IMR-90 (cell line): ENCODE data around the gene SLC26A4. TPM values are rescaled to one million over a fixed set of nuclear protein-coding genes. Genes with fewer than 3 reads are reported as not detected.
A peak's percentile ranks its signal among the peaks of the same experiment; 100 is the strongest.

Source experiments
- ATAC-seq: fragments of 200-7000 bp; cut with Tn5 transposase; 2 replicates; pipeline ENCODE4 v1.9.1; 2020; ENCODE audit warnings: low read depth, mild to moderate bottlenecking, moderate library complexity
- BruUV-seq: library from RNA; stranded (reverse); fragments of 400-500 nt; replicated peaks from 2 replicates; lab custom pipeline; 2021; lab: Mats Ljungman, UMichigan
- CTCF ChIA-PET: fragments of 300-600 bp; formaldehyde crosslinking; extraction: SDS; loops from one replicate; lab custom pipeline; 2021; ENCODE audit warnings: antibody characterized with exemption; lab: Yijun Ruan, JAX
- POLR2A ChIA-PET: fragments of 300-600 bp; sonication (Branson Sonifier 250); formaldehyde crosslinking; loops from one replicate; lab custom pipeline; 2022; ENCODE audit warnings: antibody characterized with exemption; ENCODE audit not compliant: unreplicated experiment; lab: Charles Lee
- DNase-seq: peaks from one replicate; pipeline ENCODE4 v3.0.0; 2013
- H2AFZ ChIP-seq: replicated peaks from 2 replicates; pipeline ENCODE3; 2013; ENCODE audit warnings: low read length, mild to moderate bottlenecking; ENCODE audit not compliant: poor library complexity
- H2AK5ac ChIP-seq: 2 replicates; pipeline ENCODE4 v1.6.1; 2013; ENCODE audit warnings: low read depth, low read length, inconsistent platforms
- H2AK9ac ChIP-seq: replicated peaks from 2 replicates; pipeline ENCODE3; 2013; ENCODE audit warnings: mild to moderate bottlenecking, low read depth, low read length, moderate library complexity; ENCODE audit not compliant: poor library complexity
- H2BK120ac ChIP-seq: 2 replicates; pipeline ENCODE4 v1.6.1; 2013; ENCODE audit warnings: low read depth, low read length, inconsistent platforms
- H2BK15ac ChIP-seq: 3 replicates; pipeline ENCODE4 v1.6.1; 2013; ENCODE audit warnings: low read depth, low read length, inconsistent platforms
- H2BK20ac ChIP-seq: 2 replicates; pipeline ENCODE4 v1.6.1; 2013; ENCODE audit warnings: low read depth, mild to moderate bottlenecking, inconsistent platforms, low read length, moderate library complexity
- H2BK5ac ChIP-seq: 2 replicates; pipeline ENCODE4 v1.6.1; 2013; ENCODE audit warnings: mild to moderate bottlenecking, low read depth, low read length, inconsistent platforms; ENCODE audit not compliant: poor library complexity, severe bottlenecking
- H3K14ac ChIP-seq: replicated peaks from 2 replicates; pipeline ENCODE4 v1.6.1; 2013; ENCODE audit warnings: low read depth, low read length, inconsistent platforms
- H3K18ac ChIP-seq: 2 replicates; pipeline ENCODE4 v1.6.1; 2013; ENCODE audit warnings: low read depth, low read length, control low read depth
- H3K23ac ChIP-seq: 2 replicates; pipeline ENCODE4 v1.6.1; 2013; ENCODE audit warnings: low read depth, low read length, inconsistent platforms
- H3K27ac ChIP-seq: 2 replicates; pipeline ENCODE4 v1.5.1; 2013; ENCODE audit warnings: mild to moderate bottlenecking, control low read depth, low read length; ENCODE audit not compliant: insufficient read depth
- H3K27me3 ChIP-seq: 2 replicates; pipeline ENCODE4 v1.6.1; 2013; ENCODE audit warnings: low read length; ENCODE audit not compliant: control insufficient read depth, insufficient read depth
- H3K36me3 ChIP-seq: 2 replicates; pipeline ENCODE4 v1.6.1; 2013; ENCODE audit warnings: low read length, mixed read lengths; ENCODE audit not compliant: control insufficient read depth, insufficient read depth
- H3K4ac ChIP-seq: 2 replicates; pipeline ENCODE4 v1.6.1; 2013; ENCODE audit warnings: low read depth, low read length, inconsistent platforms
- H3K4me1 ChIP-seq: 2 replicates; pipeline ENCODE4 v1.6.1; 2013; ENCODE audit warnings: low read length, mixed read lengths; ENCODE audit not compliant: control insufficient read depth, insufficient read depth
- H3K4me2 ChIP-seq: 2 replicates; pipeline ENCODE4 v1.6.1; 2013; ENCODE audit warnings: low read depth, mild to moderate bottlenecking, control low read depth, low read length, moderate library complexity
- H3K4me3 ChIP-seq: 2 replicates; pipeline ENCODE4 v1.5.1; 2013; ENCODE audit warnings: low read depth, mild to moderate bottlenecking, control low read depth, low read length, moderate library complexity; ENCODE audit not compliant: insufficient read depth
- H3K56ac ChIP-seq: 2 replicates; pipeline ENCODE4 v1.6.1; 2013; ENCODE audit warnings: low read length, inconsistent platforms; ENCODE audit not compliant: insufficient read depth; ENCODE audit errors: extremely low read depth
- H3K79me1 ChIP-seq, 2 experiments: 2 replicates each; pipeline ENCODE4 v1.6.1; 2013; ENCODE audit warnings: low read length in 2 of 2, inconsistent platforms in 1 of 2, low read depth in 1 of 2
- H3K9ac ChIP-seq: 2 replicates; pipeline ENCODE4 v1.6.1; 2013; ENCODE audit warnings: low read depth, low read length, control low read depth
- H3K9me1 ChIP-seq: 2 replicates; pipeline ENCODE4 v1.6.1; 2013; ENCODE audit warnings: low read length, inconsistent platforms; ENCODE audit not compliant: insufficient read depth
- H3K9me3 ChIP-seq: 2 replicates; pipeline ENCODE4 v1.6.1; 2013; ENCODE audit warnings: low read length; ENCODE audit not compliant: control insufficient read depth, insufficient read depth
- H4K20me1 ChIP-seq: 2 replicates; pipeline ENCODE4 v1.6.1; 2013; ENCODE audit warnings: low read length, inconsistent platforms; ENCODE audit not compliant: insufficient read depth
- H4K5ac ChIP-seq: 2 replicates; pipeline ENCODE4 v1.6.1; 2013; ENCODE audit warnings: mild to moderate bottlenecking, low read depth, low read length, control low read depth
- H4K8ac ChIP-seq, 2 experiments: 2 replicates each; pipeline ENCODE4 v1.6.1; 2013; ENCODE audit warnings: low read depth in 2 of 2, low read length in 2 of 2, control low read depth in 1 of 2, inconsistent platforms in 1 of 2
- H4K91ac ChIP-seq: 2 replicates; pipeline ENCODE4 v1.6.1; 2013; ENCODE audit warnings: low read depth, low read length, inconsistent platforms; ENCODE audit not compliant: insufficient read depth
- BHLHE40 ChIP-seq: fragments of 150-350 bp; IDR thresholded peaks from 2 replicates; pipeline ENCODE4 v1.6.1; 2016; ENCODE audit warnings: mild to moderate bottlenecking, low read depth, low read length
- CEBPB ChIP-seq: IDR thresholded peaks from 2 replicates; pipeline ENCODE4 v1.6.1; 2012; ENCODE audit warnings: low read depth, low read length, improper control_type of control experiment
- CHD1 ChIP-seq: IDR thresholded peaks from 2 replicates; pipeline ENCODE4 v1.6.1; 2012; ENCODE audit warnings: low read depth, low read length, improper control_type of control experiment
- FOS ChIP-seq: fragments of 150-350 bp; IDR thresholded peaks from 2 replicates; pipeline ENCODE4 v1.6.1; 2016; ENCODE audit warnings: low read depth, low read length
- MAFK ChIP-seq: IDR thresholded peaks from 2 replicates; pipeline ENCODE4 v1.6.1; 2012; ENCODE audit warnings: low read depth, low read length, improper control_type of control experiment
- MAZ ChIP-seq: IDR thresholded peaks from 2 replicates; pipeline ENCODE4 v1.6.1; 2012; ENCODE audit warnings: low read depth, mild to moderate bottlenecking, low read length, improper control_type of control experiment, moderate library complexity, borderline replicate concordance
- MXI1 ChIP-seq: IDR thresholded peaks from 2 replicates; pipeline ENCODE4 v1.6.1; 2012; ENCODE audit warnings: low read depth, mild to moderate bottlenecking, low read length, moderate library complexity, borderline replicate concordance
- NFE2L2 ChIP-seq: fragments of 150-350 bp; IDR thresholded peaks from 2 replicates; pipeline ENCODE4 v1.6.1; 2016; ENCODE audit warnings: low read depth, mild to moderate bottlenecking, low read length
- POLR2A ChIP-seq: IDR thresholded peaks from 2 replicates; pipeline ENCODE4 v1.6.1; 2012; ENCODE audit warnings: mild to moderate bottlenecking, low read depth, low read length
- RAD21 ChIP-seq: IDR thresholded peaks from 2 replicates; pipeline ENCODE4 v1.6.1; 2012; ENCODE audit warnings: low read length, improper control_type of control experiment
- RCOR1 ChIP-seq: IDR thresholded peaks from 2 replicates; pipeline ENCODE4 v1.6.1; 2012; ENCODE audit warnings: mild to moderate bottlenecking, low read length, improper control_type of control experiment; ENCODE audit not compliant: insufficient replicate concordance
- RFX5 ChIP-seq: IDR thresholded peaks from 2 replicates; pipeline ENCODE4 v1.8.0; 2012; ENCODE audit warnings: low read depth, mild to moderate bottlenecking, low read length, moderate library complexity
- SMC3 ChIP-seq: fragments of 150-350 bp; IDR thresholded peaks from 2 replicates; pipeline ENCODE4 v1.6.1; 2016; ENCODE audit warnings: low read depth, mild to moderate bottlenecking, antibody characterized with exemption, low read length, moderate library complexity
- WGBS, 2 experiments: methylation state at CpG; one replicate each; pipeline versions ENCODE4 v1.1.5 to v1.1.7; 2013; ENCODE audit warnings: missing lambda C conversion rate in 2 of 2; ENCODE audit not compliant: insufficient read length in 1 of 2; ENCODE audit errors: extremely low coverage in 2 of 2; 5-methylcytosine and 5-hydroxymethylcytosine counted together
- dilution Hi-C: fragments of 300-500 bp; cut with HindIII; formaldehyde crosslinking; loops from one replicate; pipeline ENCODE4 v1.14.3; 2018; ENCODE audit warnings: low sequenced_read_pairs; ENCODE audit not compliant: unreplicated experiment
- in situ Hi-C: fragments of 300-500 bp; cut with MboI; formaldehyde crosslinking; loops from 3 replicates; pipeline ENCODE4 v1.14.3; 2019; ENCODE audit warnings: low sequenced_read_pairs, inconsistent platforms, mixed read lengths
- intact Hi-C: fragments of 100-400 bp; cut with micrococcal nuclease; formaldehyde crosslinking; loops from 2 replicates; pipeline ENCODE4 v1.10.0; 2022
- polyA plus RNA-seq, 3 experiments: library from polyadenylated mRNA; depleted of rRNA; stranded (reverse); fragments of >200 nt; gene quantifications; 2 replicates each; pipeline ENCODE4 v1.2.3, GENCODE V29; 2012; ENCODE audit warnings: low replicate concordance in 1 of 3
- total RNA-seq: library from RNA; depleted of rRNA; stranded (reverse); fragments of >200 nt; gene quantifications from 2 replicates; pipeline ENCODE4 v1.2.3, GENCODE V29; 2012
- TF ChIP-seq, protein P1 (sequence below): conservative IDR thresholded peaks from 2 replicates; pipeline ENCODE4 v1.5.1; 2012; ENCODE audit warnings: mild to moderate bottlenecking, low read depth, low read length, improper control_type of control experiment
- TF ChIP-seq, protein P2 (sequence below): fragments of 150-350 bp; IDR thresholded peaks from 2 replicates; pipeline ENCODE4 v1.6.1; 2017; ENCODE audit warnings: mild to moderate bottlenecking, antibody characterized with exemption, low read length, low read depth

The SLC26A4 gene
- total and polyA plus RNA-seq, 2 of the 4 experiments (the other 2 are of a cell fraction): 0.09 to 1.1 TPM

DNA sequence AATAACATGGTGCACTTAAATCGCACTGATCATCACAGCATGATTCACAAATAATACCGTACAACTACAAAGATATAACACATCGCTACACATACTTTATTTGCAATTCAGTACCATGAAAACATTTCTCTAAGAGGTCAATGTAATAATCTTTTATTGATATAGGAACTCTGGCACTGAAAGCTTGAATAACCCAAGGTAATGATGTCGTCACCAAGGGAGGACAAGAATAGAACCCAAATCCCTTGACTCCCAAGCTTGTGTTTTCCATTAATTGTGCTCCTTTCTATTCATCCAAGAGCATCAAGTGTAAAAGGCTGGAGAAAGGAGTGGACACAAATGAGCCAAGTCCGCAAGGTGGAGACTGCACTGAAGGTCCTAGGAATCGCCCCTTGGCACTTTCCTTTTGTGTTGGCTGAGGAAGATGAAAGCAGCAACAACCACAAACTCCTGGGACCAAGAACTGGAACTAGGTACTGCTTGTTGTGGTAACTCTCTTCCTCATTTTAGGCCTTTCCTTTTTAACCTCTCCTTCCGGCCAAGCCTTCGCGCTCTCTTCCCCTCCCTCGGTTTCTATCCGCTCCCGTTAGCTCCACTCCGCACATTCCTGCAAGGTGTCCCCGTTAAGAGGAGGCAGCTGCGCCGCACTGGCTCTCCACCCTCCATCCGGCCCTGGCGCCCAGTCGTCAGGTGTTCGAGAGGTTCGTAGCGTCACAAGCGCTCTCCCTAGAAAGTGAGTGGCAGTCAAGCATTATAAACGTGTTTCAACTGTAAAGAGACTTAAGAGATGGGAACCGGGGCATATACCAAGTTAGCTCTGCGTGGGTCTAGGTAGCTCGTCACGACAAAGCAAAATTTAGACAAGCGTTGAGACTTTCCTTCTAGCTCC lies 82.3 kb downstream of the SLC26A4 start:
- H3K14ac ChIP-seq: peak overlapping the region; percentile 86
- peak overlapping the region; percentile 96 for H3K23ac ChIP-seq
- peak overlapping the region; percentile 88 for H3K4ac ChIP-seq
- H2BK15ac ChIP-seq: peak overlapping the region; percentile 69; the same call in 2 of the 3 replicates
- WGBS, 2 experiments: 2% methylated on average over 13 of the region's 29 CpGs; no CpG with 5 or more reads in 1 of the 2 experiments
- H3K4me3 ChIP-seq: peak overlapping the region; percentile 54
- H4K5ac ChIP-seq: peak overlapping the region; percentile 93
- peaks cover 11 to 20% of the 10 kb centered on the region in 2 experiments; a peak in 3 of 4 replicates for H3K79me1 ChIP-seq
- dilution Hi-C loops (no loop called here), intact Hi-C loops (loop anchor here (1.0 to 5.0 kb wide), 4 partner anchors 131 to 404 kb away; partner anchors contain the start of gene BCAP29), in situ Hi-C loops (loop anchor here (10.0 to 25.0 kb wide), 2 partner anchors 132 to 394 kb away; partner anchors contain the start of gene LAMB4)
- peak overlapping the region; percentile 82 for H2BK120ac ChIP-seq
- peaks cover 10% of the 10 kb centered on the region for H3K9me1 ChIP-seq
- H2AK5ac ChIP-seq: 0 out of 2 replicates have a peak overlapping the region, but pooled peaks have one; percentile 1
- H3K27me3 ChIP-seq: no peaks in the 10 kb centered on the region
- DNase-seq (no peak), ATAC-seq (peak; percentile 17)
- peaks cover 8% of the 10 kb centered on the region for H3K4me1 ChIP-seq
- peaks cover 24% of the 10 kb centered on the region; the same call in 1 of the 2 replicates for H4K20me1 ChIP-seq
- H3K9ac ChIP-seq: peak overlapping the region; percentile 68
- POLR2A ChIA-PET: no interaction called here
- BruUV-seq: no TSS peak
- H3K56ac ChIP-seq: peak overlapping the region; percentile 46; the same call in 1 of the 2 replicates
- H3K27ac ChIP-seq: peak overlapping the region; percentile 60
- H4K8ac ChIP-seq: peak overlapping the region; percentile 96 to 98
- CTCF ChIA-PET: interaction anchor here (0.6 to 2.2 kb wide), 7 partner anchors 10 to 135 kb away, joined by 3 to 13 read pairs (median 3); no protein-coding TSS in a partner anchor
- no peaks in the 10 kb centered on the region for H3K9me3 ChIP-seq
- H4K91ac ChIP-seq: peak overlapping the region; percentile 86
- H2BK5ac ChIP-seq: peak overlapping the region; percentile 48
- H2AK9ac ChIP-seq: peak overlapping the region; percentile 89
- H2AFZ ChIP-seq: peak overlapping the region; percentile 99
- no peaks in the 10 kb centered on the region for H3K36me3 ChIP-seq
- peak overlapping the region; percentile 74 for H3K4me2 ChIP-seq
- H3K18ac ChIP-seq: peak overlapping the region; percentile 6
- H2BK20ac ChIP-seq: peak overlapping the region; percentile 36; the same call in 1 of the 2 replicates
- no peak for TF ChIP-seq NFE2L2
- TF ChIP-seq SMC3: no peak
- TF ChIP-seq, protein P1, sequence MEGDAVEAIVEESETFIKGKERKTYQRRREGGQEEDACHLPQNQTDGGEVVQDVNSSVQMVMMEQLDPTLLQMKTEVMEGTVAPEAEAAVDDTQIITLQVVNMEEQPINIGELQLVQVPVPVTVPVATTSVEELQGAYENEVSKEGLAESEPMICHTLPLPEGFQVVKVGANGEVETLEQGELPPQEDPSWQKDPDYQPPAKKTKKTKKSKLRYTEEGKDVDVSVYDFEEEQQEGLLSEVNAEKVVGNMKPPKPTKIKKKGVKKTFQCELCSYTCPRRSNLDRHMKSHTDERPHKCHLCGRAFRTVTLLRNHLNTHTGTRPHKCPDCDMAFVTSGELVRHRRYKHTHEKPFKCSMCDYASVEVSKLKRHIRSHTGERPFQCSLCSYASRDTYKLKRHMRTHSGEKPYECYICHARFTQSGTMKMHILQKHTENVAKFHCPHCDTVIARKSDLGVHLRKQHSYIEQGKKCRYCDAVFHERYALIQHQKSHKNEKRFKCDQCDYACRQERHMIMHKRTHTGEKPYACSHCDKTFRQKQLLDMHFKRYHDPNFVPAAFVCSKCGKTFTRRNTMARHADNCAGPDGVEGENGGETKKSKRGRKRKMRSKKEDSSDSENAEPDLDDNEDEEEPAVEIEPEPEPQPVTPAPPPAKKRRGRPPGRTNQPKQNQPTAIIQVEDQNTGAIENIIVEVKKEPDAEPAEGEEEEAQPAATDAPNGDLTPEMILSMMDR: no peak
- no peak for TF ChIP-seq MAZ
- TF ChIP-seq, protein P2, sequence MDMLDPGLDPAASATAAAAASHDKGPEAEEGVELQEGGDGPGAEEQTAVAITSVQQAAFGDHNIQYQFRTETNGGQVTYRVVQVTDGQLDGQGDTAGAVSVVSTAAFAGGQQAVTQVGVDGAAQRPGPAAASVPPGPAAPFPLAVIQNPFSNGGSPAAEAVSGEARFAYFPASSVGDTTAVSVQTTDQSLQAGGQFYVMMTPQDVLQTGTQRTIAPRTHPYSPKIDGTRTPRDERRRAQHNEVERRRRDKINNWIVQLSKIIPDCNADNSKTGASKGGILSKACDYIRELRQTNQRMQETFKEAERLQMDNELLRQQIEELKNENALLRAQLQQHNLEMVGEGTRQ: no peak
- TF ChIP-seq FOS: no peak
- TF ChIP-seq BHLHE40: no peak
- TF ChIP-seq RCOR1: no peak
- TF ChIP-seq CHD1: no peak
- TF ChIP-seq MXI1: no peak
- no peak for TF ChIP-seq MAFK
- no peak for TF ChIP-seq RFX5
- no peak for TF ChIP-seq POLR2A
- no peak for TF ChIP-seq RAD21
- TF ChIP-seq CEBPB: no peak
